ENCODE measurements around the gene MAST4.

MAST4 gene

GRCh38 chr5:66717455-66718373, 121.5 kb downstream of the MAST4 start:
- in situ Hi-C loops (cut with HindIII; ENCODE audit: low pct_ligation_motif_present, low sequenced_read_pairs), result no loop called here
- Histone ChIP-seq H3K4me3 (ENCODE audit: low read depth, low read length) (no peak overlapping the region), H3K27me3 (replicated peaks) (no peaks in the 10 kb centered on the region), H3K27ac (no peak overlapping the region), H3K36me3 (replicated peaks) (no peaks in the 10 kb centered on the region)
- DNase-seq, result no peak
- TF ChIP-seq CTCF (IDR thresholded peaks at IDR 0.05; ENCODE audit: low read depth, low read length, missing control alignments), result no peak

- no peak for DNase-seq
- H3K36me3 ChIP-seq (replicated peaks), result no peaks in the 10 kb centered on the region
- in situ Hi-C loops (cut with HindIII; ENCODE audit: low pct_ligation_motif_present, low sequenced_read_pairs), result no loop called here
- no peak overlapping the region for H3K4me3 ChIP-seq (ENCODE audit: low read depth, low read length)
- TF ChIP-seq CTCF (IDR thresholded peaks at IDR 0.05; ENCODE audit: low read depth, low read length, missing control alignments), result no peak
- no peak overlapping the region for H3K27ac ChIP-seq
- H3K27me3 ChIP-seq (replicated peaks), result no peaks in the 10 kb centered on the region
These were observed 122.3 kb downstream of the MAST4 start for GRCh38 chr5:66718374-66719002.

- H3K27me3 ChIP-seq (replicated peaks), result no peaks in the 10 kb centered on the region
- H3K36me3 ChIP-seq (replicated peaks), result no peaks in the 10 kb centered on the region
- no peak for DNase-seq
- no peak for TF ChIP-seq CTCF (IDR thresholded peaks at IDR 0.05; ENCODE audit: low read depth, low read length, missing control alignments)
- in situ Hi-C loops (cut with HindIII; ENCODE audit: low pct_ligation_motif_present, low sequenced_read_pairs), result no loop called here
- no peak overlapping the region for H3K4me3 ChIP-seq (ENCODE audit: low read depth, low read length)
- no peak overlapping the region for H3K27ac ChIP-seq
These were observed 124.6 kb downstream of the MAST4 start for GRCh38 chr5:66720780-66721179.

- Histone ChIP-seq H3K27me3 (replicated peaks) (no peaks in the 10 kb centered on the region), H3K4me3 (ENCODE audit: low read depth, low read length) (no peak overlapping the region), H3K36me3 (replicated peaks) (no peaks in the 10 kb centered on the region), H3K27ac (no peak overlapping the region)
- in situ Hi-C loops (cut with HindIII; ENCODE audit: low pct_ligation_motif_present, low sequenced_read_pairs), result no loop called here
- no peak for DNase-seq
- TF ChIP-seq CTCF (IDR thresholded peaks at IDR 0.05; ENCODE audit: low read depth, low read length, missing control alignments), result no peak
These were observed 126.5 kb downstream of the MAST4 start for GRCh38 chr5:66722686-66723085.

GRCh38 chr5:66724349-66725139, 128.4 kb downstream of the MAST4 start:
- Histone ChIP-seq H3K27me3 (replicated peaks) (no peaks in the 10 kb centered on the region), H3K4me3 (ENCODE audit: low read depth, low read length) (no peak overlapping the region), H3K27ac (no peak overlapping the region), H3K36me3 (replicated peaks) (no peaks in the 10 kb centered on the region)
- no peak for DNase-seq
- in situ Hi-C loops (cut with HindIII; ENCODE audit: low pct_ligation_motif_present, low sequenced_read_pairs), result no loop called here
- peak; percentile 41 for TF ChIP-seq CTCF (IDR thresholded peaks at IDR 0.05; ENCODE audit: low read depth, low read length, missing control alignments)

All from brain microvascular endothelial cell (primary cell).